ENCODE results near the gene DNAJC13.
"Not testable (repeated sequence)": the region's sequence is repeated elsewhere in the genome, so short reads cannot be mapped to it uniquely, and the experiment has no call there.

DNAJC13 gene

GRCh38 chr3:132394320-132394719, 23.0 kb upstream of the DNAJC13 start:
- Histone ChIP-seq H3K4me2 (ENCODE audit: insufficient read depth, low read length, poor library complexity, severe bottlenecking) (no peak overlapping the region), H3K36me3 (replicated peaks in 1 of 2; ENCODE audit: control insufficient read depth in 2 of 2, insufficient read depth in 2 of 2, low read length in 2 of 2) (no peaks in the 10 kb centered on the region), H4K91ac (ENCODE audit: low read depth, low read length, poor library complexity) (no peak overlapping the region), H3K4me3 (ENCODE audit: low read length in 2 of 2) (no peak overlapping the region), H3K9ac (ENCODE audit: low read depth, low read length, poor library complexity) (no peak overlapping the region), H3K18ac (ENCODE audit: low read length) (no peak overlapping the region), H2AFZ (ENCODE audit: low read length) (no peak overlapping the region), H3K23ac (ENCODE audit: low read depth, low read length, poor library complexity) (no peak overlapping the region), H3K27ac (replicated peaks; ENCODE audit: low read length) (no peak overlapping the region), H3K4me1 (ENCODE audit: control insufficient read depth in 2 of 2, insufficient read depth in 1 of 2, low read depth in 1 of 2, low read length in 2 of 2) (no peaks in the 10 kb centered on the region), H3K27me3 (ENCODE audit: control insufficient read depth in 3 of 3, insufficient read depth in 3 of 3, low read depth in 1 of 3, low read length in 3 of 3) (no peaks in the 10 kb centered on the region), H2AK5ac (ENCODE audit: low read depth, low read length) (no peak overlapping the region), H2BK5ac (ENCODE audit: low read length) (no peak overlapping the region), H3K79me1 (ENCODE audit: low read depth, low read length) (no peaks in the 10 kb centered on the region), H4K8ac (ENCODE audit: low read depth, low read length) (no peak overlapping the region), H2BK15ac (ENCODE audit: low read length) (no peak overlapping the region), H3K14ac (ENCODE audit: low read length) (no peak overlapping the region), H3K9me3 (replicated peaks in 1 of 2; ENCODE audit: control insufficient read depth in 2 of 2, insufficient read depth in 1 of 2, low read depth in 1 of 2, low read length in 2 of 2) (no peaks in the 10 kb centered on the region), H2BK12ac (ENCODE audit: low read length) (no peak overlapping the region), H3K4ac (ENCODE audit: low read length) (no peak overlapping the region), H2BK120ac (ENCODE audit: low read depth, low read length) (no peak overlapping the region)
- no peak for DNase-seq (ENCODE audit: low spot score)
- WGBS, 2 donors (ENCODE audit: extremely low coverage in 2 of 2, insufficient read length in 2 of 2, insufficient replicate concordance in 1 of 2), result no CpG with 5 or more reads among the region's 2 CpGs

- H3K27ac ChIP-seq (replicated peaks; ENCODE audit: low read length), result no peak overlapping the region
- no peak overlapping the region for H2BK12ac ChIP-seq (ENCODE audit: low read length)
These were observed 22.2 kb upstream of the DNAJC13 start for GRCh38 chr3:132395126-132395525.

GRCh38 chr3:132396255-132396654, 21.0 kb upstream of the DNAJC13 start:
- no peaks in the 10 kb centered on the region for H3K4me1 ChIP-seq (ENCODE audit: control insufficient read depth in 2 of 2, insufficient read depth in 1 of 2, low read depth in 1 of 2, low read length in 2 of 2)
- H2AFZ ChIP-seq (ENCODE audit: low read length), result no peak overlapping the region
- H2AK5ac ChIP-seq (ENCODE audit: low read depth, low read length), result no peak overlapping the region
- no peaks in the 10 kb centered on the region for H3K79me1 ChIP-seq (ENCODE audit: low read depth, low read length)
- no peak overlapping the region for H3K23ac ChIP-seq (ENCODE audit: low read depth, low read length, poor library complexity)
- H3K27ac ChIP-seq (replicated peaks; ENCODE audit: low read length), result no peak overlapping the region
- no CpG with 5 or more reads among the region's 24 CpGs for WGBS, 2 donors (ENCODE audit: extremely low coverage in 2 of 2, insufficient read length in 2 of 2, insufficient replicate concordance in 1 of 2)
- no peak overlapping the region for H4K91ac ChIP-seq (ENCODE audit: low read depth, low read length, poor library complexity)
- no peaks in the 10 kb centered on the region for H3K27me3 ChIP-seq (ENCODE audit: control insufficient read depth in 3 of 3, insufficient read depth in 3 of 3, low read depth in 1 of 3, low read length in 3 of 3)
- no peak overlapping the region for H3K14ac ChIP-seq (ENCODE audit: low read length)
- no peaks in the 10 kb centered on the region for H3K36me3 ChIP-seq (replicated peaks in 1 of 2; ENCODE audit: control insufficient read depth in 2 of 2, insufficient read depth in 2 of 2, low read length in 2 of 2)
- no peak overlapping the region for H3K18ac ChIP-seq (ENCODE audit: low read length)
- H3K4ac ChIP-seq (ENCODE audit: low read length), result no peak overlapping the region
- H2BK15ac ChIP-seq (ENCODE audit: low read length), result no peak overlapping the region
- no peak overlapping the region for H4K8ac ChIP-seq (ENCODE audit: low read depth, low read length)
- H2BK12ac ChIP-seq (ENCODE audit: low read length), result no peak overlapping the region
- no peak for DNase-seq (ENCODE audit: low spot score)
- no peak overlapping the region for H2BK5ac ChIP-seq (ENCODE audit: low read length)
- no peak overlapping the region for H3K4me3 ChIP-seq (ENCODE audit: low read length in 2 of 2)
- H3K4me2 ChIP-seq (ENCODE audit: insufficient read depth, low read length, poor library complexity, severe bottlenecking), result no peak overlapping the region
- no peak overlapping the region for H2BK120ac ChIP-seq (ENCODE audit: low read depth, low read length)
- H3K9ac ChIP-seq (ENCODE audit: low read depth, low read length, poor library complexity), result no peak overlapping the region
- no peaks in the 10 kb centered on the region for H3K9me3 ChIP-seq (replicated peaks in 1 of 2; ENCODE audit: control insufficient read depth in 2 of 2, insufficient read depth in 1 of 2, low read depth in 1 of 2, low read length in 2 of 2)

More at GRCh38 chr3:132395126-132395525, 22.2 kb upstream of the DNAJC13 start:
- Histone ChIP-seq H3K9ac (ENCODE audit: low read depth, low read length, poor library complexity) (no peak overlapping the region), H2BK120ac (ENCODE audit: low read depth, low read length) (no peak overlapping the region), H3K27me3 (ENCODE audit: control insufficient read depth in 3 of 3, insufficient read depth in 3 of 3, low read depth in 1 of 3, low read length in 3 of 3) (no peaks in the 10 kb centered on the region), H4K91ac (ENCODE audit: low read depth, low read length, poor library complexity) (no peak overlapping the region), H3K14ac (ENCODE audit: low read length) (no peak overlapping the region), H2AK5ac (ENCODE audit: low read depth, low read length) (no peak overlapping the region), H3K4me1 (ENCODE audit: control insufficient read depth in 2 of 2, insufficient read depth in 1 of 2, low read depth in 1 of 2, low read length in 2 of 2) (no peaks in the 10 kb centered on the region), H3K18ac (ENCODE audit: low read length) (no peak overlapping the region), H2BK5ac (ENCODE audit: low read length) (no peak overlapping the region), H3K9me3 (replicated peaks in 1 of 2; ENCODE audit: control insufficient read depth in 2 of 2, insufficient read depth in 1 of 2, low read depth in 1 of 2, low read length in 2 of 2) (no peaks in the 10 kb centered on the region), H3K4ac (ENCODE audit: low read length) (no peak overlapping the region), H3K36me3 (replicated peaks in 1 of 2; ENCODE audit: control insufficient read depth in 2 of 2, insufficient read depth in 2 of 2, low read length in 2 of 2) (no peaks in the 10 kb centered on the region), H3K4me2 (ENCODE audit: insufficient read depth, low read length, poor library complexity, severe bottlenecking) (no peak overlapping the region), H2AFZ (ENCODE audit: low read length) (no peak overlapping the region), H3K4me3 (ENCODE audit: low read length in 2 of 2) (no peak overlapping the region), H3K79me1 (ENCODE audit: low read depth, low read length) (no peaks in the 10 kb centered on the region), H2BK15ac (ENCODE audit: low read length) (no peak overlapping the region), H4K8ac (ENCODE audit: low read depth, low read length) (no peak overlapping the region), H3K23ac (ENCODE audit: low read depth, low read length, poor library complexity) (no peak overlapping the region)
- no peak for DNase-seq (ENCODE audit: low spot score)
- no CpG with 5 or more reads among the region's 1 CpG for WGBS, 2 donors (ENCODE audit: extremely low coverage in 2 of 2, insufficient read length in 2 of 2, insufficient replicate concordance in 1 of 2)

- H3K9ac ChIP-seq (ENCODE audit: low read depth, low read length, poor library complexity); H2BK5ac ChIP-seq (ENCODE audit: low read length); H3K27me3 ChIP-seq (ENCODE audit: control insufficient read depth in 3 of 3, insufficient read depth in 3 of 3, low read depth in 1 of 3, low read length in 3 of 3); H3K14ac ChIP-seq (ENCODE audit: low read length); H4K8ac ChIP-seq (ENCODE audit: low read depth, low read length); DNase-seq (ENCODE audit: low spot score); H3K9me3 ChIP-seq (replicated peaks in 1 of 2; ENCODE audit: control insufficient read depth in 2 of 2, insufficient read depth in 1 of 2, low read depth in 1 of 2, low read length in 2 of 2); H3K4me2 ChIP-seq (ENCODE audit: insufficient read depth, low read length, poor library complexity, severe bottlenecking); H3K27ac ChIP-seq (replicated peaks; ENCODE audit: low read length); H2AFZ ChIP-seq (ENCODE audit: low read length); H2BK15ac ChIP-seq (ENCODE audit: low read length); H2AK5ac ChIP-seq (ENCODE audit: low read depth, low read length); H2BK12ac ChIP-seq (ENCODE audit: low read length); H3K36me3 ChIP-seq (replicated peaks in 1 of 2; ENCODE audit: control insufficient read depth in 2 of 2, insufficient read depth in 2 of 2, low read length in 2 of 2); H3K4ac ChIP-seq (ENCODE audit: low read length); H3K4me1 ChIP-seq (ENCODE audit: control insufficient read depth in 2 of 2, insufficient read depth in 1 of 2, low read depth in 1 of 2, low read length in 2 of 2); H3K4me3 ChIP-seq (ENCODE audit: low read length in 2 of 2); H3K79me1 ChIP-seq (ENCODE audit: low read depth, low read length); H3K18ac ChIP-seq (ENCODE audit: low read length); H2BK120ac ChIP-seq (ENCODE audit: low read depth, low read length); H4K91ac ChIP-seq (ENCODE audit: low read depth, low read length, poor library complexity); H3K23ac ChIP-seq (ENCODE audit: low read depth, low read length, poor library complexity): not testable (repeated sequence)
- no CpG with 5 or more reads among the region's 8 CpGs for WGBS, 2 donors (ENCODE audit: extremely low coverage in 2 of 2, insufficient read length in 2 of 2, insufficient replicate concordance in 1 of 2)
These were observed 20.5 kb upstream of the DNAJC13 start for GRCh38 chr3:132396776-132397175.

All from neuronal stem cell (in vitro differentiated cells).